A549 treated with AZD2906 at 1 μM for 4 hours (cell line): ENCODE results near the gene NEK7. TPM values are rescaled to one million over a fixed set of nuclear protein-coding genes. Genes with fewer than 3 reads are reported as not detected.

Experiments
- total RNA-seq: library from RNA; stranded (reverse); fragments of 200-300 nt; extraction: Qiagen RNA extraction; gene quantifications from 5 replicates; pipeline ENCODE4 v1.2.3, GENCODE V29; 2022

NEK7 gene
- 11.1 to 16.9 TPM (median 14.9 TPM) in 5 replicates for total RNA-seq

DNA sequence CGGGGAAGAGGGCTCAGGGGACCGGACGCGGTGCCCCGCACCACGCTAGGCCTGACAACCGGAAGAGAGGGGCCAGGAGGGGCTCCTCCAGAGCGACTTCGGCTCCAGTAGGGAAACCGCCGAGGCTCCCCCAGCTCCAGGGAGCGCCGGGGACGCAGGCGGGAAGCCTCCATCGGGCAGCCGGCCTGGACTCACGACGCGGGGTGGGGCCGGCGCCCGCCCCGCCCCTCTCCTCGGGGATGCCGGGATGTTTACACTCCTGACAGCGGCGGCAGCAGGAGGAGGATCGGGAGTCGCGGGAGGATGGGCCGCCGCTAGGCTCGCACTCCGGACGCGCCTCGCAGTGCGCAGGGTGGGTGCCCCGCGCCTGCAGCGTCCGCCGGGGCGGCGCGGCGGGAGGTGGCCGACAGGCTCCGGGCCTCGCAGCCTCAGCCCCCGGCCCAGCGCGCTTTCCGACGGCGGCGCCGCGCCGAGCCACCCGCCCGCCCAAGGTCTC is at the start of gene NEK7:
Gene NEK7 (plus strand): TSS at position 254 of the 496 bp plus-strand sequence. CDS start 75,583 bp downstream, outside the sequence.

Other genes starting within 250 kb of the NEK7 start
- 0.03 to 0.18 TPM (median 0.06 TPM) in 4 of 5 replicates, not detected in the other for gene LHX9, start 239.6 kb upstream of the NEK7 start, total RNA-seq